H4 (cell line): ENCODE data around the gene CASP1. TPM values are rescaled to one million over a fixed set of nuclear protein-coding genes. Genes with fewer than 3 reads are reported as not detected.
A peak's percentile ranks its signal among the peaks of the same experiment; 100 is the strongest.
"Not testable (repeated sequence)": the region's sequence is repeated elsewhere in the genome, so short reads cannot be mapped to it uniquely, and the experiment has no call there.

Source experiments
- DNase-seq: peaks from one replicate; pipeline ENCODE4 v3.0.0-alpha.2; 2015; ENCODE audit warnings: low spot score
- total RNA-seq: library from RNA; depleted of rRNA; stranded (reverse); fragments of >200 nt; shearing (Covaris generic); gene quantifications from 2 replicates; pipeline ENCODE4 v1.2.3, GENCODE V29; 2014

Gene CASP1
- total RNA-seq, 1 experiment from 2014 or later = 28.6 TPM

- no peak for DNase-seq
These were observed 10.8 kb upstream of the CASP1 start for GRCh38 chr11:105045676-105046296.

DNA sequence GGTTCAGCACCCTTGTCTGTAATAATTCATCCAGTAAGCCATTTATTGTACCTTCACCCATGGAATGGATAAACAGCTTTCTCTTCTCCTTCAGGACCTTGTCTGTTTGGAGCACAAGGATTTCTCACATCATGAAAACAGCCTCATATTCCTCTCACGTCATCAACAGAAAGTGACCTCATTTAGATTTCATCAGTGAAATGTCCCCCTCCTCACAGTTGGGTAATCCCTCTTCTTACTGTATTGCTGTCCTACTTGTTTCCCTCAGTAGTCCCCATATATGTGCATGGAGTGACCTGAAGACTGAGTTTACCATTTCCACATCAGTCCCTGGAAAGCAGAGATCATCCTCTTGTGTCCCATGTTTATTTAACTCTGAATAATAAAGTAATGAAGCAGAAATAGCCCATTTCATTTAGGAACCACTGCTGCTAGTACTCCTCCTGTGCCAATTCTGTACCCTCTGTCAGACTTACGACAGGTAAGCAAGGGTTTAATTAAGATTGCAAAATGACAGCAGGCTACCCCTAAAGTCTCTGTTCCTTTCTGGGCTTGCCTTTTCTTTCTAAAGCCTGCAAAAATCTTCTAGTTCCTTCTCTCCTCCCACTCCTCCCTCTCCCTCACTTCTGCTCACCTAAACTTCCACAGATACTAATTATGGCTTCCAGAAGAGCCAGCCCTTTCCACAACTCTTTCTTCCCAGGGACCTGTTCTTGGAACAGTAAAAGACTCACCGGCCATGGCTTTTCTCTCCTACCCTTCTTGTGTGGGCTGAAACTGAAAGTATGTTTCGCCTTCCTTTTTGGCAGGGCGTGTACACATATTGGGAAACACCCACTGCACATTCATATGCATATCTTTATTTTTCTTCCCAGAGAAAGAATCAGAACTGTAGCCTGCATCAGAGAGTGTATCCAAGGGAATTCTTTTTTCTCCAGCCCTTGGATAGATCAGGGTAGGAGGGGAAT, 9.9 kb upstream of the CASP1 start, which contains the start of gene CARD16:
Gene CARD16, minus strand, starts transcription at position 779 of the 968 bp plus-strand sequence. Its CDS starts 38 bp downstream, at position 741.
- DNase-seq = peak; percentile 78

- DNase-seq = no peak
These were observed 7.2 kb upstream of the CASP1 start for GRCh38 chr11:105042178-105042577.

GRCh38 chr11:105040703-105041102, 5.8 kb upstream of the CASP1 start:
- DNase-seq = no peak

DNA sequence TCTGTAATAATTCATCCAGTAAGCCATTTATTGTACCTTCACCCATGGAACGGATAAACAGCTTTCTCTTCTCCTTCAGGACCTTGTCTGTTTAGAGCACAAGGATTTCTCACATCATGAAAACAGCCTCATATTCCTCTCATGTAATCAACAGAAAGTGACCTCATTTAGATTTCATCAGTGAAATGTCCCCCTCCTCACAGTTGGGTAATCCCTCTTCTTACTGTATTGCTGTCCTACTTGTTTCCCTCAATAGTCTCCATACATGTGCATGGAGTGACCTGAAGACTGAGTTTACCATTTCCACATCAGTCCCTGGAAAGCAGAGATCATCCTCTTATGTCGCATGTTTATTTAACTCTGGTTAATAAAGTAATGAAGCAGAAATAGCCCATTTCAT, 556 bp downstream of the CASP1 start:
- DNase-seq = not testable (repeated sequence)

DNA sequence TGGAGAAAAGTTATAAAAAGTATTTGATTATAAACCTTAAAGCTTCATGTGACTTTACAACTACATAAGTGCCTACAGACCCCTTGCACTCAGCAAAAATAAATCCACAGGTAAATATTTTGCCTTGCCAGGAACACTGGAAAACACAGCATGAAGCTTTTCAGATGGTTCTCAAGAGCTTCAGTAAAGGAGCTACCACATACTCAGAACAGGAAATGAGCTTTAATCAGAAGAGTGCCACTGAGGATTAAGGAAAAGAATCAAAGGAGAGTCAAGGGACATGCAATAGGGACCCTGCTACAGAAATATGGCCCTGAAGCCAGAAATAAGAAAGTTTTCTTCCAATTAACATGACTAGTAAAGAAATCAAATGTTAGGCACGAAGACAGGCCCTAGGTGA, 1.2 kb downstream of the CASP1 start:
- DNase-seq = no peak

DNA sequence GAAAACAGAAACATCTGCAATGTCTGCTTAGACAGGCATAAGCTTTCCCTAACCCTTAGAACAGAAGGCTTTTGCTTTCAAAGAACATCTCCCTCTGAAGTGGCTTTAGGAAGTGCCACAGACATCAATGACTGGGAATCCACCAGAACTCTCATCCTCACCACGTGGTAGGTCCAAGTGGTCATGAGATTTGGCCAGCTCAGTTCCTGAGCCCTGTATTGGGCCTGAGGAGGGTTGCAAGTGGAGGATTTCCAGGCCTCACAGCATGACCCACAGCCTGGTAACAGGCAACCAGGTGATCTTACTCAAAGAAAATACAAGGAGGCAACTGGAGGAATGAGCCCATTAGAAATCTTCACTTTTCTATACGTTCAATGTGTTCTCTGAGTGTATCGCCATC, 1.6 kb downstream of the CASP1 start:
- DNase-seq = no peak

GRCh38 chr11:105032495-105032894, 2.4 kb downstream of the CASP1 start:
- no peak for DNase-seq

DNA sequence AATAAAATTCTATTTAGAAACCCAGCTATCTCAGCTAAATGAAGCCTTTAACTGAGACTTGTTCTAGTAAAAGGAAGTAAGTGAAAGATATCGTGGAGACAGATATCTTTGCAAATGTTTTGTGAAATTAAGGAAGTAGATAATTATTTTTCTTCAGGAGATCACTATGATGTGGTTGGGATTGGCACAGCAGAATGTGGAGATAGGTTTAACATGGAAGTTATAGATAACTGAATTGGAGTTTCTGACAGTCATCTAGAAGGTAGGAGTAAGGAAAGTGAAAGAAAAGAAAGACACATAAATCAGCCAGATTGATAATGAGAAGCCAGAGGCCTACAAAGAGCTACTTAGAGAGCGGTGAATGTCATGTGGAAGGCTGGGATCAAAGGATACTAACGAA, 7.3 kb downstream of the CASP1 start:
- no peak for DNase-seq

- no peak for DNase-seq
These were observed 10.6 kb downstream of the CASP1 start for GRCh38 chr11:105024394-105024793.

DNA sequence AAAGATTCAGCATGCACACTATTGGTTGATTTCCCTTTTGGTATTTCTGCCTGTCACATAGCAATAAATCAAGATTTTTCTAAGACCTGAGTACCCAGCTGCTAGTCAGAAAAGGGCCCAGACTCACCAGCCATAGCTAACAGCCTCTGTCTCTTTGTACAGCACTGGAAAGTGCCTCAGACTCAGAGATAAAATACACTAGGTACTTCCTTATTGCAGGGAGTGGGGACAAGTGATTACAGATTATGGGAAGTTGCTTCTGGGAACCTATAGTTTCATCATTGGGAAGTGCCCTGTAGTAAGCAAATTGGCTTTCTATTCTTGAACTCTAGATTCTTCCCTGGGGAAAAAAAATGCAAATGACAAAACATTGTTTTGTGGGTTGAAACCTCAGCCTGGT, 11.9 kb downstream of the CASP1 start, which contains the start of gene CASP5:
Gene CASP5, minus strand, starts transcription at position 166 of the 400 bp plus-strand sequence. Its CDS starts 32 bp downstream, at position 134.
- DNase-seq = no peak

DNA sequence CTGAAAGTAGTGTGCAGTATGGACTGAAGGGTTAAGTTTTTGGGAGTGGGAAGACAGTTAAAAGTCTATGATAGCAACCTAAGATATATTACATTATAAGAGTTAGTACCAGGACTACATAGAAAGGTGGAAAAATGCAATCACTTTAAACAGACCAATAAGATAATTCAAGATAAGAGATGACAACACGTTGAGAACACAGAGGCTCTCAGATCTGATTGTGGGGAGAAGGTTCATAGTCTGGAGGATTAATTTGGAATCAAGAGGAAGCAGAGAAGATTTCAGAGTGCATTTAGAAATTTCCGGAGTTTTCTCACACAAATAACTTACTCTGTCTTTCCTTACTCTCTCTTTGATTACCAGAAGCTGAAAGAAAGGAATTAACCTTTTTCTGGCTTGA, 12.4 kb downstream of the CASP1 start:
- no peak for DNase-seq

GRCh38 chr11:105007463-105007862, 27.5 kb downstream of the CASP1 start:
- DNase-seq = no peak

DNA sequence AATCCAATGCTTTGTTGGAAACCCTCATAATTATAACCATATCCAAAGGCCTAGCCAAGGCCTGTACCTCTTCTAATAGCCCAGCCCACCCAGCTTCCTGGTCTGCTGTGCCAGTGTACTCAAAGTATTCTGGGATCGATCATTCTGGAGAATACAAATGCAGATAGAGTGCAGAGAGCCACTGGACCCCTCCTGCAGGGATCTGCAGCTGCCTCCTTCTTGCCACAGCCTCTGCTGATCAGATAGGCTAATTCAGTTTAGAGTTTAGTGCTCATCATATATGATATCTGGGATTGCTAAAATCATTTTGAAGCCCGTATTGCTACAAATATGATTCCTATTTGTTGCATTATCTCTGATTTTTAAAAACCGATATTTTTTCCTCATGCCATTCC, 29.5 kb downstream of the CASP1 start:
- no peak for DNase-seq

DNA sequence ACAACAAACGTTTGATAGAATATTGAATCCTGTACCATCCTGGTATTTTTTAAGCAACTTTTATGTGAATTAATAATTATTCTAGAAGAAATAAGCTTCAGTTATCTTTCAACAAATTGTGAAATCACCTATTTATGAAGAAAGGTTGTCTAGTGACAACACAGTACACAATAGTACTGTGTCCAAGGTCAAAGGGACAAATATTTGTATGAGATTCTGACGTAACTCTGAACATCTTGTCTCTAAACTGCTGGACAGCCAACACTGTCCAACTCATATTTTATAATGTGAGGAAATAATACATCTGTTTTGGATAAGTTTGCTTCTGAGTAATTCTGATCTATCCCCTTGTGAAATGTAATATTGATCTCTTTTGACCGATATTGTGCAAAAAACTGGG, 30.9 kb downstream of the CASP1 start:
- DNase-seq = no peak

GRCh38 chr11:105003151-105003550, 31.8 kb downstream of the CASP1 start:
- DNase-seq = no peak

- peak; percentile 6 for DNase-seq
These were observed 34.1 kb downstream of the CASP1 start for GRCh38 chr11:105000797-105001196.

DNA sequence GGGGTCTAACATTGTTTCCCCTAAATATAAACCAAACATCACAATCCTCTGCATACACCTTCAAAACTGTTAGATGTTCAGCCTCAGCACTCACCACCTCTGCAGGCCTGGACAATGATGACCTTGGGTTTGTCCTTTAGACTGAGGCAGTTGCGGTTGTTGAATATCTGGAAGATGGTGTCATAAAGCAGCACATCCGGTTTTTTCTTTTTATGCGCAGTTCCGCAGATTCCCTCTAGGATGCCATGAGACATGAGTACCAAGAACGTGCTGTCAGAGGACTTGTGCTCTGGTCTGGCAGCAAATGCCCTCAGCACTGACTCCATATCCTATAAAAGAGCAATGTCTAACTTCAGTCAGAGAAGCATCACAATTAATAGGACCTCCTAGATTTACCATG, 34.8 kb downstream of the CASP1 start:
- DNase-seq = peak; percentile 53

GRCh38 chr11:104999721-105000120, 35.2 kb downstream of the CASP1 start:
- DNase-seq = no peak

GRCh38 chr11:104997288-104997687, 37.7 kb downstream of the CASP1 start:
- peak; percentile 57 for DNase-seq

GRCh38 chr11:104995001-104995408, 39.9 kb downstream of the CASP1 start:
- no peak for DNase-seq

GRCh38 chr11:104992781-104993180, 42.2 kb downstream of the CASP1 start:
- DNase-seq = no peak

DNA sequence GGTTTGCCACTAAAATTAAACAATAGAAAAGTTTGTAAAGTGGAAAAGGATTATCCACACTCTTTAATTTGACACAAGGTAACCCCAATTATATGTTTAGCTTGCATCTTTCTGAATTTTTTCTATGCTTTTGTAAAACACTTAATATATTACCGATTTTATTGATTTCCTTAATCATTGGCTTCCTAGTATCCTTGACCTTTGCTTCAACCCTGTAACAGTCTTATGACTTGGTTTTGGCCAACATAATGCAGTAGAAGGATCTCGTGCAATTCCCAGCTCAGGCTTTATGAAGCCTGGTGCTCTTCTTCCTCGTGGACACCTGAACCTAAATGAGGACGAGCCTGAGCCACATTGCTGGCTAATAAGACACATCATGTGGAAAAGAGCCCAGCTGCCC, 43.0 kb downstream of the CASP1 start:
- no peak for DNase-seq
